Testis (tissue), 3 donors: ENCODE results near the gene C19orf33. TPM values are rescaled to one million over a fixed set of nuclear protein-coding genes. Genes with fewer than 3 reads are reported as not detected.

Experiments
- DNase-seq: peaks from one replicate; pipeline ENCODE4 v3.0.0-alpha.2; 2019
- H3K27ac ChIP-seq, 2 donors: fragments of 200-600 bp; sonication (generic); one replicate each; pipeline ENCODE4 v1.5.1; 2019
- H3K27me3 ChIP-seq: fragments of 200-600 bp; sonication (generic); one replicate; pipeline ENCODE4 v1.5.1; 2019
- H3K36me3 ChIP-seq: fragments of 200-600 bp; sonication (generic); one replicate; pipeline ENCODE4 v1.5.1; 2017; ENCODE audit warnings: low read depth; ENCODE audit errors: missing control alignments
- H3K4me1 ChIP-seq: fragments of 200-600 bp; sonication (generic); one replicate; pipeline ENCODE4 v1.5.1; 2019
- H3K4me3 ChIP-seq, 2 donors: fragments of 200-600 bp; sonication (generic); one replicate each; pipeline ENCODE4 v1.5.1; 2017 to 2019
- H3K9me3 ChIP-seq: fragments of 200-600 bp; sonication (generic); one replicate; pipeline ENCODE4 v1.5.1; 2017
- CTCF ChIP-seq, 3 experiments: fragments of 450-650 bp in 2 of 3; fragments of 200-600 bp in 1 of 3; sonication (generic) in 1 of 3; IDR thresholded peaks; one replicate each; pipeline ENCODE4 v1.5.1; 2016 to 2019; ENCODE audit warnings: antibody characterized with exemption in 3 of 3, mild to moderate bottlenecking in 2 of 3, moderate library complexity in 1 of 3
- POLR2A ChIP-seq: fragments of 450-650 bp; IDR thresholded peaks from one replicate; pipeline ENCODE4 v1.6.1; 2017; ENCODE audit warnings: antibody characterized with exemption, mild to moderate bottlenecking, moderate library complexity
- WGBS, 2 donors: methylation state at CpG; one replicate each; pipeline ENCODE4 v1.1.5; 2018; 5-methylcytosine and 5-hydroxymethylcytosine counted together
- intact Hi-C: fragments of 100-400 bp; cut with DNase I; formaldehyde crosslinking; loops from one replicate; pipeline ENCODE4 v1.15.1; 2023; ENCODE audit warnings: low total_unique reads
- polyA plus RNA-seq: library from polyadenylated mRNA; stranded (reverse); fragments of 350-450 nt; fragmentation: Illumina TruSeq; extraction: RNeasy Lipid Tissue Mini Kit (QIAGEN cat#74804); gene quantifications from one replicate; pipeline ENCODE4 v1.2.3, GENCODE V29; 2014; ENCODE audit warnings: low read depth, low replicate concordance; ENCODE audit not compliant: insufficient read depth
- small RNA-seq, 2 donors: library from RNA; depleted of rRNA; stranded (forward); fragments of <200 nt; gene quantifications; one replicate each; pipeline ENCODE3, GENCODE V24; 2016
- total RNA-seq, 2 donors: library from RNA; depleted of rRNA; stranded (reverse); fragments of >200 nt; gene quantifications; one replicate each; pipeline ENCODE4 v1.2.3, GENCODE V29; 2016

C19orf33 gene
- total and polyA plus RNA-seq, 3 donors from 2014 or later = 1.1 to 7.9 (median 1.7) TPM

GRCh38 chr19:38350883-38351282 lies 46.8 kb downstream of the C19orf33 start:
- intact Hi-C loops = no loop called here
- no peaks in the 10 kb centered on the region for H3K27me3 ChIP-seq
- H3K4me3 ChIP-seq = no peak overlapping the region
- 76 to 79% methylated on average over 3 of the region's 3 CpGs for WGBS, 2 donors
- DNase-seq = no peak
- no peaks in the 10 kb centered on the region for H3K9me3 ChIP-seq
- TF ChIP-seq CTCF (IDR thresholded peaks at IDR 0.05) (no peak), POLR2A (no peak)
- no peaks in the 10 kb centered on the region for H3K36me3 ChIP-seq
- H3K4me1 ChIP-seq = no peaks in the 10 kb centered on the region
- H3K27ac ChIP-seq = no peak overlapping the region

GRCh38 chr19:38351865-38352395 lies 47.9 kb downstream of the C19orf33 start:
- no peaks in the 10 kb centered on the region for H3K4me1 ChIP-seq
- H3K4me3 ChIP-seq = no peak overlapping the region
- intact Hi-C loops = no loop called here
- WGBS, 2 donors = 68 to 82% methylated on average over 3 to 9 of the region's 9 CpGs
- no peak overlapping the region for H3K27ac ChIP-seq
- no peaks in the 10 kb centered on the region for H3K9me3 ChIP-seq
- no peak for DNase-seq
- H3K27me3 ChIP-seq = no peaks in the 10 kb centered on the region
- no peak for TF ChIP-seq CTCF (IDR thresholded peaks at IDR 0.05)
- no peak for TF ChIP-seq POLR2A
- no peaks in the 10 kb centered on the region for H3K36me3 ChIP-seq

- Histone ChIP-seq H3K9me3 (no peaks in the 10 kb centered on the region), H3K27me3 (no peaks in the 10 kb centered on the region), H3K36me3 (no peaks in the 10 kb centered on the region), H3K4me1 (no peaks in the 10 kb centered on the region), H3K27ac (no peak overlapping the region), H3K4me3 (no peak overlapping the region)
- no peak for TF ChIP-seq CTCF (IDR thresholded peaks at IDR 0.05)
- TF ChIP-seq POLR2A = no peak
- intact Hi-C loops = no loop called here
- no peak for DNase-seq
- WGBS, 2 donors = 69 to 70% methylated on average over 8 of the region's 8 CpGs
These were observed 48.6 kb downstream of the C19orf33 start for GRCh38 chr19:38352611-38353010.

Small RNA genes within 50 kb of the gene (small RNA-seq; reads per million reads assigned to genes)
- gene RF00019 = 0 reads per million in 2 donors

Other genes starting within 250 kb of the C19orf33 start
- gene DPF1, start 80.0 kb upstream of the C19orf33 start, total RNA-seq = 1 to 10 TPM; 4.7 to 6.4 TPM
- 3.6 TPM for gene DPF1, start 80.0 kb upstream of the C19orf33 start, polyA plus RNA-seq
- gene PPP1R14A, start 47.9 kb upstream of the C19orf33 start, total RNA-seq = 100 to 1,000 TPM; 187 to 268 TPM
- 97.1 TPM for gene PPP1R14A, start 47.9 kb upstream of the C19orf33 start, polyA plus RNA-seq
- gene SPINT2, start 39.7 kb upstream of the C19orf33 start, total RNA-seq = 100 to 1,000 TPM; 372 to 389 TPM
- 480 TPM for gene SPINT2, start 39.7 kb upstream of the C19orf33 start, polyA plus RNA-seq
- 10 to 100 TPM; 63.5 to 63.7 TPM for gene YIF1B, start 11.7 kb downstream of the C19orf33 start, total RNA-seq
- 52.1 TPM for gene YIF1B, start 11.7 kb downstream of the C19orf33 start, polyA plus RNA-seq
- 1 to 10 TPM; 2.3 to 3.5 TPM for gene KCNK6, start 15.6 kb downstream of the C19orf33 start, total RNA-seq
- gene KCNK6, start 15.6 kb downstream of the C19orf33 start, polyA plus RNA-seq = 3.4 TPM
- gene CATSPERG, start 31.6 kb downstream of the C19orf33 start, total RNA-seq = 10 to 100 TPM; 56.3 to 84.0 TPM
- gene CATSPERG, start 31.6 kb downstream of the C19orf33 start, polyA plus RNA-seq = 141 TPM
- 100 to 1,000 TPM; 244 to 265 TPM for gene PSMD8, start 70.3 kb downstream of the C19orf33 start, total RNA-seq
- gene PSMD8, start 70.3 kb downstream of the C19orf33 start, polyA plus RNA-seq = 373 TPM
- 10 to 100 TPM; 43.7 to 80.2 TPM for gene GGN, start 83.8 kb downstream of the C19orf33 start, total RNA-seq
- 196 TPM for gene GGN, start 83.8 kb downstream of the C19orf33 start, polyA plus RNA-seq
- 1 to 10 TPM; 2.2 to 2.6 TPM for gene SPRED3, start 84.4 kb downstream of the C19orf33 start, total RNA-seq
- 1.7 TPM for gene SPRED3, start 84.4 kb downstream of the C19orf33 start, polyA plus RNA-seq
- 10 to 100 TPM; 13.0 to 14.1 TPM for gene FAM98C, start 98.8 kb downstream of the C19orf33 start, total RNA-seq
- 17.7 TPM for gene FAM98C, start 98.8 kb downstream of the C19orf33 start, polyA plus RNA-seq
- gene RASGRP4, start 122.0 kb downstream of the C19orf33 start, total RNA-seq = 1 to 10 TPM in 1 of 2 donors, under 1 TPM in 1; 0.71 to 1.3 TPM
- gene RASGRP4, start 122.0 kb downstream of the C19orf33 start, polyA plus RNA-seq = 1.5 TPM
- 10 to 100 TPM; 11.8 to 15.6 TPM for gene RYR1, start 129.4 kb downstream of the C19orf33 start, total RNA-seq
- gene RYR1, start 129.4 kb downstream of the C19orf33 start, polyA plus RNA-seq = 26.1 TPM